GM23338 (cell line): ENCODE data around the gene RBM3. TPM values are rescaled to one million over a fixed set of nuclear protein-coding genes. Genes with fewer than 3 reads are reported as not detected.

Source experiments
- ATAC-seq: fragments of 200-7000 bp; cut with Tn5 transposase; 3 replicates; pipeline ENCODE4 v1.9.1; 2020
- DNase-seq: peaks from one replicate; pipeline ENCODE4 v3.0.0-alpha.2; 2015; ENCODE audit warnings: low spot score
- H2AFZ ChIP-seq: fragments of 200-600 bp; sonication (generic); 2 replicates; pipeline ENCODE4 v1.8.0; 2016; ENCODE audit warnings: antibody characterized with exemption, mild to moderate bottlenecking, moderate library complexity
- H3F3A ChIP-seq: fragments of 200-600 bp; sonication (generic); replicated peaks from 2 replicates; pipeline ENCODE4 v1.8.0; 2017; ENCODE audit warnings: antibody characterized with exemption, mixed run types, low read depth
- H3K27ac ChIP-seq: fragments of 200-600 bp; sonication (generic); 2 replicates; pipeline ENCODE4 v1.6.1; 2016; ENCODE audit warnings: low read depth
- H3K27me3 ChIP-seq: fragments of 200-600 bp; sonication (generic); 2 replicates; pipeline ENCODE4 v1.8.0; 2016; ENCODE audit warnings: mild to moderate bottlenecking, mixed run types, moderate library complexity; ENCODE audit not compliant: insufficient read depth
- H3K36me3 ChIP-seq: fragments of 200-600 bp; sonication (generic); 2 replicates; pipeline ENCODE4 v1.8.0; 2016; ENCODE audit warnings: mild to moderate bottlenecking; ENCODE audit not compliant: insufficient read depth
- H3K4me1 ChIP-seq: fragments of 200-600 bp; sonication (generic); 2 replicates; pipeline ENCODE4 v1.8.0; 2016; ENCODE audit warnings: mild to moderate bottlenecking, moderate library complexity; ENCODE audit not compliant: insufficient read depth
- H3K4me2 ChIP-seq: fragments of 200-600 bp; sonication (generic); 2 replicates; pipeline ENCODE4 v1.7.1; 2017; ENCODE audit warnings: mixed run types
- H3K4me3 ChIP-seq: fragments of 200-600 bp; sonication (generic); 2 replicates; pipeline ENCODE4 v1.6.1; 2016; ENCODE audit warnings: mixed run types
- H3K79me2 ChIP-seq: fragments of 200-600 bp; sonication (generic); replicated peaks from 2 replicates; pipeline ENCODE4 v1.8.0; 2017; ENCODE audit warnings: mild to moderate bottlenecking; ENCODE audit not compliant: insufficient read depth
- H3K9me2 ChIP-seq: fragments of 200-600 bp; sonication (generic); 2 replicates; pipeline ENCODE4 v1.8.0; 2017; ENCODE audit not compliant: insufficient read depth
- H4K20me1 ChIP-seq: fragments of 200-600 bp; sonication (generic); replicated peaks from 2 replicates; pipeline ENCODE4 v1.8.0; 2017; ENCODE audit warnings: mild to moderate bottlenecking; ENCODE audit not compliant: insufficient read depth
- H3K27ac Mint-ChIP-seq: 2 replicates; pipeline ENCODE4 v1.8.0; 2020; ENCODE audit warnings: inconsistent platforms, mild to moderate bottlenecking, moderate library complexity, mixed read lengths
- H3K27me3 Mint-ChIP-seq: 3 replicates; pipeline ENCODE4 v1.8.0; 2022; ENCODE audit warnings: low read depth, mild to moderate bottlenecking, moderate library complexity, mixed read lengths, inconsistent platforms; ENCODE audit not compliant: insufficient read depth, poor library complexity
- H3K36me3 Mint-ChIP-seq: 3 replicates; pipeline ENCODE4 v1.8.0; 2021; ENCODE audit warnings: low read depth, mild to moderate bottlenecking, inconsistent platforms, moderate library complexity, mixed read lengths
- H3K4me1 Mint-ChIP-seq: 3 replicates; pipeline ENCODE4 v1.8.0; 2020; ENCODE audit warnings: mild to moderate bottlenecking, inconsistent platforms, mixed read lengths
- H3K4me3 Mint-ChIP-seq: 3 replicates; pipeline ENCODE4 v1.8.0; 2021; ENCODE audit warnings: moderate library complexity, mild to moderate bottlenecking, inconsistent platforms, mixed read lengths
- H3K9me3 Mint-ChIP-seq: 3 replicates; pipeline ENCODE4 v1.8.0; 2020; ENCODE audit warnings: moderate library complexity, mild to moderate bottlenecking, inconsistent platforms, mixed read lengths
- CREB1 ChIP-seq: fragments of 250-450 bp; sonication (Bioruptor Pico); IDR thresholded peaks from 2 replicates; pipeline ENCODE4 v1.5.0; 2020; ENCODE audit warnings: low read depth, mild to moderate bottlenecking, moderate library complexity
- CTCF ChIP-seq, 2 experiments: fragments of 200-600 bp in 1 of 2; sonication (generic) in 1 of 2; conservative IDR thresholded peaks; 2 replicates each; pipeline versions ENCODE4 v1.5.1 to v1.6.1; 2016 to 2017; ENCODE audit warnings: antibody characterized with exemption in 2 of 2, low read depth in 2 of 2, mild to moderate bottlenecking in 2 of 2, moderate library complexity in 1 of 2
- ETS1 ChIP-seq: IDR thresholded peaks from 2 replicates; pipeline ENCODE4 v1.6.1; 2016; ENCODE audit warnings: antibody characterized with exemption
- EZH2 ChIP-seq: fragments of 200-600 bp; sonication (generic); IDR thresholded peaks from one replicate; pipeline ENCODE4 v1.8.0; 2017; ENCODE audit warnings: antibody characterized with exemption, mild to moderate bottlenecking, low read depth; ENCODE audit not compliant: unreplicated experiment
- EZH2phosphoT487 ChIP-seq: fragments of 200-600 bp; sonication (generic); IDR thresholded peaks from one replicate; pipeline ENCODE4 v1.8.1; 2018; ENCODE audit warnings: antibody characterized with exemption; ENCODE audit not compliant: unreplicated experiment
- JUNB ChIP-seq: IDR thresholded peaks from one replicate; pipeline ENCODE4 v1.6.1; 2016; ENCODE audit warnings: antibody characterized with exemption; ENCODE audit not compliant: unreplicated experiment
- NANOG ChIP-seq: IDR thresholded peaks from 2 replicates; pipeline ENCODE4 v1.6.1; 2016; ENCODE audit warnings: antibody characterized with exemption, borderline replicate concordance
- POLR2AphosphoS5 ChIP-seq: IDR thresholded peaks from 2 replicates; pipeline ENCODE4 v1.6.1; 2016; ENCODE audit warnings: antibody characterized with exemption, low read depth
- REST ChIP-seq: IDR thresholded peaks from one replicate; pipeline ENCODE4 v1.6.1; 2018; ENCODE audit warnings: antibody characterized with exemption; ENCODE audit not compliant: unreplicated experiment
- STAT1 ChIP-seq: IDR thresholded peaks from one replicate; pipeline ENCODE4 v1.6.1; 2016; ENCODE audit warnings: antibody characterized with exemption; ENCODE audit not compliant: unreplicated experiment
- ZNF114 ChIP-seq: fragments of 250-450 bp; sonication (Bioruptor Pico); IDR thresholded peaks from 2 replicates; pipeline ENCODE4 v1.5.0; 2020; ENCODE audit warnings: mild to moderate bottlenecking, moderate library complexity
- ZNF331 ChIP-seq: fragments of 250-450 bp; sonication (Bioruptor Pico); IDR thresholded peaks from 2 replicates; pipeline ENCODE4 v1.5.0; 2020; ENCODE audit warnings: low read depth, mild to moderate bottlenecking, moderate library complexity
- polyA plus RNA-seq: library from polyadenylated mRNA; unstranded; fragments of >200 nt; fragmentation: Nextera tagmentation; extraction: Ambion mirVana; gene quantifications from 2 replicates; pipeline ENCODE4 v1.2.1, GENCODE V29; 2016
- total RNA-seq: library from RNA; depleted of rRNA; stranded (reverse); fragments of >200 nt; shearing (Covaris generic); gene quantifications from 2 replicates; pipeline ENCODE4 v1.2.3, GENCODE V29; 2014

RBM3 gene
- total and polyA plus RNA-seq, 2 experiments from 2014 or later, result 77.5 to 103 TPM

GRCh38 chrX:48540028-48540375 is 34.3 kb upstream of the RBM3 start:
- H3K4me3 ChIP-seq, result peak overlapping the region; percentile 61
- H3K9me3 Mint-ChIP-seq, result no peaks in the 10 kb centered on the region
- no peaks in the 10 kb centered on the region for H3F3A ChIP-seq
- peak; percentile 74 for ATAC-seq
- peaks cover 6% of the 10 kb centered on the region for H3K4me1 Mint-ChIP-seq
- no peak overlapping the region for H2AFZ ChIP-seq
- no peak for DNase-seq
- no peaks in the 10 kb centered on the region for H3K27me3 Mint-ChIP-seq
- no peaks in the 10 kb centered on the region for H4K20me1 ChIP-seq
- H3K36me3 ChIP-seq, result no peaks in the 10 kb centered on the region
- no peaks in the 10 kb centered on the region for H3K9me2 ChIP-seq
- no peaks in the 10 kb centered on the region for H3K79me2 ChIP-seq
- H3K4me1 ChIP-seq, result no peaks in the 10 kb centered on the region; the same call in 1 of the 2 replicates
- 0 out of 2 replicates have a peak overlapping the region, but pooled peaks have one; percentile 32 for H3K27ac ChIP-seq
- H3K27ac Mint-ChIP-seq, result peak overlapping the region; percentile 89
- H3K4me2 ChIP-seq, result peak overlapping the region; percentile 71
- no peaks in the 10 kb centered on the region for H3K27me3 ChIP-seq
- peak overlapping the region; percentile 90 for H3K4me3 Mint-ChIP-seq
- peak; percentile 43; the same call in 1 of the 2 replicates for TF ChIP-seq POLR2AphosphoS5
- no peak for TF ChIP-seq CTCF (conservative IDR thresholded peaks at IDR 0.05; ENCODE audit: low read depth in 2 of 2)
- TF ChIP-seq JUNB, result no peak
- no peak for TF ChIP-seq STAT1
- no peak for TF ChIP-seq EZH2phosphoT487
- TF ChIP-seq CREB1, result no peak
- H3K36me3 Mint-ChIP-seq, result peaks cover 3% of the 10 kb centered on the region; the same call in 1 of the 3 replicates

- Histone ChIP-seq H3K27me3 (no peaks in the 10 kb centered on the region), H3K36me3 (no peaks in the 10 kb centered on the region), H3K4me1 (no peaks in the 10 kb centered on the region; the same call in 1 of the 2 replicates), H3K4me2 (peak overlapping the region; percentile 71), H3K79me2 (no peaks in the 10 kb centered on the region), H4K20me1 (no peaks in the 10 kb centered on the region), H3K9me2 (no peaks in the 10 kb centered on the region), H3K4me3 (peak overlapping the region; percentile 61; the same call in 1 of the 2 replicates), H2AFZ (no peak overlapping the region), H3K27ac (no peak overlapping the region), H3F3A (no peaks in the 10 kb centered on the region)
- ATAC-seq (no peak), DNase-seq (no peak)
- no peaks in the 10 kb centered on the region for H3K9me3 Mint-ChIP-seq
- H3K4me1 Mint-ChIP-seq, result peaks cover 6% of the 10 kb centered on the region
- H3K27ac Mint-ChIP-seq, result no peak overlapping the region
- H3K27me3 Mint-ChIP-seq, result no peaks in the 10 kb centered on the region
- H3K4me3 Mint-ChIP-seq, result peak overlapping the region; percentile 90
- peaks cover 6% of the 10 kb centered on the region; the same call in 1 of the 3 replicates for H3K36me3 Mint-ChIP-seq
- TF ChIP-seq ETS1, result no peak
- TF ChIP-seq JUNB, result no peak
- TF ChIP-seq REST, result no peak
- TF ChIP-seq STAT1, result no peak
- TF ChIP-seq EZH2, result no peak
- no peak for TF ChIP-seq NANOG
- TF ChIP-seq CREB1, result no peak
- no peak for TF ChIP-seq EZH2phosphoT487
- TF ChIP-seq CTCF (conservative IDR thresholded peaks at IDR 0.05; ENCODE audit: low read depth in 2 of 2), result no peak
- TF ChIP-seq POLR2AphosphoS5, result no peak
- no peak for TF ChIP-seq ZNF331 (CRISPR knock-in tag)
- TF ChIP-seq ZNF114 (CRISPR knock-in tag), result no peak
Observed at GRCh38 chrX:48540480-48540879, 33.8 kb upstream of the RBM3 start.
